GM13977 (cell line): Measurements from ENCODE around the gene LHFPL2.

Experiments
- DNase-seq: peaks from one replicate; pipeline ENCODE4 v3.0.0; 2012; ENCODE audit warnings: low spot score
- CTCF ChIP-seq: IDR thresholded peaks from 2 replicates; pipeline ENCODE4 v1.5.1; 2012; ENCODE audit warnings: mild to moderate bottlenecking, control low read depth; ENCODE audit not compliant: insufficient read depth; ENCODE audit errors: extremely low read depth, missing control alignments
- in situ Hi-C: fragments of 300-500 bp; cut with MboI; formaldehyde crosslinking; loops from one replicate; pipeline ENCODE4 v1.12.0; 2022; ENCODE audit warnings: low sequenced_read_pairs, low pct_unique_long_range_greater_than_20kb, mixed read lengths, inconsistent platforms; ENCODE audit not compliant: unreplicated experiment

Gene LHFPL2

GRCh38 chr5:78662323-78662722 is 13.8 kb upstream of the LHFPL2 start:
- in situ Hi-C loops = no loop called here
- no peak for TF ChIP-seq CTCF
- DNase-seq = no peak

- no peak for TF ChIP-seq CTCF
- in situ Hi-C loops = no loop called here
Observed at GRCh38 chr5:78661691-78662090, 13.1 kb upstream of the LHFPL2 start.

GRCh38 chr5:78661044-78661443 is 12.5 kb upstream of the LHFPL2 start:
- no peak for DNase-seq
- no peak for TF ChIP-seq CTCF
- in situ Hi-C loops = no loop called here

More at GRCh38 chr5:78661691-78662090, 13.1 kb upstream of the LHFPL2 start:
- DNase-seq = no peak

- TF ChIP-seq CTCF = no peak
- in situ Hi-C loops = no loop called here
- no peak for DNase-seq
Observed at GRCh38 chr5:78660401-78660800, 11.8 kb upstream of the LHFPL2 start.

- TF ChIP-seq CTCF = no peak
- DNase-seq = no peak
- in situ Hi-C loops = no loop called here
Observed at GRCh38 chr5:78659714-78660113, 11.1 kb upstream of the LHFPL2 start.

GRCh38 chr5:78659114-78659513 is 10.5 kb upstream of the LHFPL2 start:
- no peak for TF ChIP-seq CTCF
- no peak for DNase-seq
- in situ Hi-C loops = no loop called here

GRCh38 chr5:78657201-78657600 is 8.6 kb upstream of the LHFPL2 start:
- TF ChIP-seq CTCF = no peak
- no peak for DNase-seq
- in situ Hi-C loops = no loop called here
